Uterus (tissue), 2 donors: Measurements from ENCODE around the gene IFIT2.

Source experiments
- CTCF ChIP-seq, 4 experiments: fragments of 200-600 bp in 2 of 4; fragments of 450-650 bp in 2 of 4; sonication (generic) in 2 of 4; IDR thresholded peaks; one replicate each; pipeline ENCODE4 v1.5.1; 2016 to 2019; ENCODE audit warnings: antibody characterized with exemption in 4 of 4, mild to moderate bottlenecking in 2 of 4, moderate library complexity in 1 of 4
- POLR2A ChIP-seq, 2 donors: fragments of 450-650 bp; IDR thresholded peaks; one replicate each; pipeline ENCODE4 v1.6.1; 2016; ENCODE audit warnings: antibody characterized with exemption in 2 of 2, mild to moderate bottlenecking in 1 of 2, moderate library complexity in 1 of 2

DNA sequence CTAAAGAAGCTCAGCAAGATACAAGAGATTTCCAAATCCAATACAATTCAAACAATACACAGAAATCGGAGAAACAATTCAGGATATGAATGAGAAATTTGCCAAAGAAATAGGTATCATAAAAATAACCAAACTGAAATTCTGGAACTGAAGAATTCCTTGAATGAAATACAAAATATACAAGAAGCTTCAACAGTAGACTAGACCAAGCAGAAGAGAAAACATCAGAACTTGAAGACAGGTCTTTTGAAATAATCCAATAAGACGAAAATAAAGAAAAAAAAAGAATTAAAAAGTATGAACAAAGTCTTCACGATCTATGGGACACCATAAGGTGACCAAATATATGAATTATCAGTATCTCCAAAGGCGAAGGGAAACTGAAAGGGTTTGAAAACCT is 2.8 kb upstream of the IFIT2 start:
- no peak for TF ChIP-seq POLR2A (IDR thresholded peaks at IDR 0.05)
- no peak for TF ChIP-seq CTCF (IDR thresholded peaks at IDR 0.05)
